ENCODE measurements around the gene PCBP1.

DNA sequence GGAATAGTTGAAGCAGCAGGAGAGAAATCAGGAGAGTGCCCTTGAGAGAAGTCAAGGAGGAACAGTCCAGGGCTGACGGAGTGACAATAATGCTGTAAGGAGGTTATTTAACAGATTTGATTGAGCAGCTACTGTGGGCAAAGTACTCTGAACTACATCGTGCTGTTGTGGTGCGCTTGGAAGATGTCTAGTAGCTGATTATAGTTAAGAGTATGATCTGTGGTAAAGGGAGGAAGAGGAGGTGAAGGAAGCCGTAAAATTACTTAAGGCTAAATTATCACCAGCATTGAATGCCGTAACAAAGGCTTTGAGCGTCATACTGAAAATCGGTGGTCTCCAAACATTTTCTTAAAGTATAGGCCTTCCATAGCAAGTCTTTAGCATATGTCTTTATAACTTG, 4.5 kb downstream of the PCBP1 start:
- TF ChIP-seq, protein P1, sequence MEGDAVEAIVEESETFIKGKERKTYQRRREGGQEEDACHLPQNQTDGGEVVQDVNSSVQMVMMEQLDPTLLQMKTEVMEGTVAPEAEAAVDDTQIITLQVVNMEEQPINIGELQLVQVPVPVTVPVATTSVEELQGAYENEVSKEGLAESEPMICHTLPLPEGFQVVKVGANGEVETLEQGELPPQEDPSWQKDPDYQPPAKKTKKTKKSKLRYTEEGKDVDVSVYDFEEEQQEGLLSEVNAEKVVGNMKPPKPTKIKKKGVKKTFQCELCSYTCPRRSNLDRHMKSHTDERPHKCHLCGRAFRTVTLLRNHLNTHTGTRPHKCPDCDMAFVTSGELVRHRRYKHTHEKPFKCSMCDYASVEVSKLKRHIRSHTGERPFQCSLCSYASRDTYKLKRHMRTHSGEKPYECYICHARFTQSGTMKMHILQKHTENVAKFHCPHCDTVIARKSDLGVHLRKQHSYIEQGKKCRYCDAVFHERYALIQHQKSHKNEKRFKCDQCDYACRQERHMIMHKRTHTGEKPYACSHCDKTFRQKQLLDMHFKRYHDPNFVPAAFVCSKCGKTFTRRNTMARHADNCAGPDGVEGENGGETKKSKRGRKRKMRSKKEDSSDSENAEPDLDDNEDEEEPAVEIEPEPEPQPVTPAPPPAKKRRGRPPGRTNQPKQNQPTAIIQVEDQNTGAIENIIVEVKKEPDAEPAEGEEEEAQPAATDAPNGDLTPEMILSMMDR (IDR thresholded peaks at IDR 0.05; ENCODE audit: poor library complexity, severe bottlenecking) = no peak
- TF ChIP-seq POLR2AphosphoS5 (IDR thresholded peaks at IDR 0.05) (no peak), EZH2 (IDR thresholded peaks at IDR 0.05; ENCODE audit: borderline replicate concordance, insufficient read depth, low read length, poor library complexity, severe bottlenecking) (no peak)
